ENCODE results near the gene BCAS1. TPM values are rescaled to one million over a fixed set of nuclear protein-coding genes. Genes with fewer than 3 reads are reported as not detected.

The BCAS1 gene
- total RNA-seq, 1 donor from 2014 or later = 10.7 TPM

GRCh38 chr20:53944796-53945195 lies 125.6 kb downstream of the BCAS1 start:
- no peak for TF ChIP-seq CTCF (conservative IDR thresholded peaks at IDR 0.05)
- no peak for DNase-seq (ENCODE audit: extremely low spot score, unreplicated experiment)
- H3K27ac Mint-ChIP-seq = no peak overlapping the region
- H3K27me3 Mint-ChIP-seq = no peaks in the 10 kb centered on the region
- peaks cover 26% of the 10 kb centered on the region for H3K4me1 Mint-ChIP-seq (ENCODE audit: unreplicated experiment)
- H3K9me3 Mint-ChIP-seq = no peaks in the 10 kb centered on the region
- H3K36me3 Mint-ChIP-seq = no peaks in the 10 kb centered on the region
- no peak overlapping the region for H3K4me3 Mint-ChIP-seq

- TF ChIP-seq CTCF (conservative IDR thresholded peaks at IDR 0.05) = peak; percentile 82
- no peaks in the 10 kb centered on the region for H3K27me3 Mint-ChIP-seq
- H3K9me3 Mint-ChIP-seq = no peaks in the 10 kb centered on the region
- H3K4me1 Mint-ChIP-seq (ENCODE audit: unreplicated experiment) = peaks cover 29% of the 10 kb centered on the region
- DNase-seq (ENCODE audit: extremely low spot score, unreplicated experiment) = no peak
- H3K36me3 Mint-ChIP-seq = no peaks in the 10 kb centered on the region
- H3K27ac Mint-ChIP-seq = no peak overlapping the region
- no peak overlapping the region for H3K4me3 Mint-ChIP-seq
These were observed 126.7 kb downstream of the BCAS1 start for GRCh38 chr20:53943522-53944291.

GRCh38 chr20:53942973-53943372 lies 127.4 kb downstream of the BCAS1 start:
- Mint-ChIP-seq H3K4me3 (no peak overlapping the region), H3K4me1 (ENCODE audit: unreplicated experiment) (peaks cover 29% of the 10 kb centered on the region), H3K27ac (no peak overlapping the region), H3K27me3 (no peaks in the 10 kb centered on the region), H3K36me3 (no peaks in the 10 kb centered on the region), H3K9me3 (no peaks in the 10 kb centered on the region)
- no peak for TF ChIP-seq CTCF (conservative IDR thresholded peaks at IDR 0.05)
- no peak for DNase-seq (ENCODE audit: extremely low spot score, unreplicated experiment)

- no peak overlapping the region for H3K4me3 Mint-ChIP-seq
- no peak for DNase-seq (ENCODE audit: extremely low spot score, unreplicated experiment)
- H3K9me3 Mint-ChIP-seq = no peaks in the 10 kb centered on the region
- peaks cover 29% of the 10 kb centered on the region for H3K4me1 Mint-ChIP-seq (ENCODE audit: unreplicated experiment)
- H3K36me3 Mint-ChIP-seq = no peaks in the 10 kb centered on the region
- peak overlapping the region; percentile 57 for H3K27ac Mint-ChIP-seq
- TF ChIP-seq CTCF (conservative IDR thresholded peaks at IDR 0.05) = no peak
- no peaks in the 10 kb centered on the region for H3K27me3 Mint-ChIP-seq
These were observed 128.0 kb downstream of the BCAS1 start for GRCh38 chr20:53942472-53942816.

- peak overlapping the region; percentile 10 for H3K4me3 Mint-ChIP-seq
- TF ChIP-seq CTCF (conservative IDR thresholded peaks at IDR 0.05) = no peak
- H3K27me3 Mint-ChIP-seq = no peaks in the 10 kb centered on the region
- peaks cover 29% of the 10 kb centered on the region for H3K4me1 Mint-ChIP-seq (ENCODE audit: unreplicated experiment)
- no peaks in the 10 kb centered on the region for H3K9me3 Mint-ChIP-seq
- no peaks in the 10 kb centered on the region for H3K36me3 Mint-ChIP-seq
- peak overlapping the region; percentile 76 for H3K27ac Mint-ChIP-seq
- DNase-seq (ENCODE audit: extremely low spot score, unreplicated experiment) = no peak
These were observed 128.5 kb downstream of the BCAS1 start for GRCh38 chr20:53941680-53942471.
